NCI-H2196 (cell line): Measurements from ENCODE around the gene BRICD5.

Experiments used
- DNase-seq: peaks from one replicate; lab custom pipeline; 2025; ENCODE audit not compliant: unreplicated experiment; lab: John Stamatoyannopoulos, UW

Gene BRICD5

GRCh38 chr16:2166263-2167067 is 44.2 kb downstream of the BRICD5 start:
- no peak for DNase-seq

- no peak for DNase-seq
Measured at GRCh38 chr16:2165861-2166260, 44.8 kb downstream of the BRICD5 start.

DNA sequence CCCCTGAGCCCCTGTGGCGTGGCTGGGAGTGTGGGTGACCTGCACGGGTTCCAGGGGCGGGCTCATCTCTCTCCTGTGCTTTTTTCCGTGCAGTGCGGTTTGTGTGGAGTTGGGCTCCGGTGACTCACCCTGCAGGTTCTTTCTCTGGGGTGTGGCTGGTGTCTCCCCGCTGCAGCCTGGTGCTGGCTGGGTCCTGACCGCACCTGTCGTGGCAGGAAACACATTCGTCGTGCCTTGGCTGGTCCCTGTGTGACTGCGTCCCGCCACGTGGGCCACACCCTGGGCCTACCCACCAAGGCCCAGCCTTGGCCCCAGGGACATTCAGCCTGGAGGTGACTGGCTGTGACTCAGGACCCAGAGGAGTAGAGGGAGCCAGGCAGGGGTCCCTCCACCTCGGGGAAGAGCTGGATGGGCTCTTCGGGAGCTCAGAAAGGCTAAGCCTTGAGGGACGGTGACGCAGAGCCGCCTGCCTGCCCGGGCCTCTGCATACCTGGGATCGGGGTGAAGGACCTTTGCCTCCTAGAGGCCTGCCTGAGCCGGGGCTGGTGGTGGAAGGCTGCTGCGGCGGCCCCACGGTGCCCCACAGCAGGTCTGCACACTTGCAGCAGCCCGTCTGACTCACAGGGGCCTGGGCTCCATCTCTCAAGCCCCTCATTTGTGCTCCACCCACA is 47.3 kb downstream of the BRICD5 start:
- no peak for DNase-seq

- DNase-seq: no peak
Measured at GRCh38 chr16:2162676-2163118, 48.0 kb downstream of the BRICD5 start.

- DNase-seq: no peak
Measured at GRCh38 chr16:2161911-2162310, 48.8 kb downstream of the BRICD5 start.

GRCh38 chr16:2160915-2161551 is 49.6 kb downstream of the BRICD5 start:
- no peak for DNase-seq
